ENCODE results near the gene CLDN9. TPM values are rescaled to one million over a fixed set of nuclear protein-coding genes. Genes with fewer than 3 reads are reported as not detected.
A peak's percentile ranks its signal among the peaks of the same experiment; 100 is the strongest.

The CLDN9 gene
- total RNA-seq, 1 donor from 2014 or later = not detected

DNA sequence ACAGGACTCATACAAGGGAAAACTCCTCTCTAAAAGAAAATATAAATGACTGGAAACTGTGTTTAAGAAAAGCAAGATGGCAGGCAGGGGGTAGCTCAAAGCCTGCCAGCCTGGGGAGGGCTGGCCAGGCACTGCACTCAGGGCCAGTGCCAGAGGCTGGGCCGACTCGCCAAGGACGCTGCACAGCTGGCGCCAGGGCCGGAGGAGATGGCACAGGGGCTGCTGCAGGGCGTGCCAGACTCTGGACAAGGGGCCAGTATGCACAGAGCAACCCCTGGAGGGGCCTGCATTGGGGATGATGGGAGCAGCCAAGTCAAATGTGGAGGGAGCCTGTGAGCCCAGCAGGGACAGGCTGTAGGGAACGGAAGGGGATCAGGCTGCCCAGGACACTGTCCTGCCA lies 36.5 kb upstream of the CLDN9 start:
- Mint-ChIP-seq H3K9me3 (no peaks in the 10 kb centered on the region), H3K4me3 (peak overlapping the region; percentile 34), H3K27ac (ENCODE audit: unreplicated experiment) (no peak overlapping the region), H3K27me3 (ENCODE audit: low read depth) (peaks cover 8% of the 10 kb centered on the region), H3K4me1 (peaks cover 21% of the 10 kb centered on the region), H3K36me3 (ENCODE audit: low read depth) (peaks cover 5% of the 10 kb centered on the region)
- TF ChIP-seq, protein P1, sequence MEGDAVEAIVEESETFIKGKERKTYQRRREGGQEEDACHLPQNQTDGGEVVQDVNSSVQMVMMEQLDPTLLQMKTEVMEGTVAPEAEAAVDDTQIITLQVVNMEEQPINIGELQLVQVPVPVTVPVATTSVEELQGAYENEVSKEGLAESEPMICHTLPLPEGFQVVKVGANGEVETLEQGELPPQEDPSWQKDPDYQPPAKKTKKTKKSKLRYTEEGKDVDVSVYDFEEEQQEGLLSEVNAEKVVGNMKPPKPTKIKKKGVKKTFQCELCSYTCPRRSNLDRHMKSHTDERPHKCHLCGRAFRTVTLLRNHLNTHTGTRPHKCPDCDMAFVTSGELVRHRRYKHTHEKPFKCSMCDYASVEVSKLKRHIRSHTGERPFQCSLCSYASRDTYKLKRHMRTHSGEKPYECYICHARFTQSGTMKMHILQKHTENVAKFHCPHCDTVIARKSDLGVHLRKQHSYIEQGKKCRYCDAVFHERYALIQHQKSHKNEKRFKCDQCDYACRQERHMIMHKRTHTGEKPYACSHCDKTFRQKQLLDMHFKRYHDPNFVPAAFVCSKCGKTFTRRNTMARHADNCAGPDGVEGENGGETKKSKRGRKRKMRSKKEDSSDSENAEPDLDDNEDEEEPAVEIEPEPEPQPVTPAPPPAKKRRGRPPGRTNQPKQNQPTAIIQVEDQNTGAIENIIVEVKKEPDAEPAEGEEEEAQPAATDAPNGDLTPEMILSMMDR (conservative IDR thresholded peaks at IDR 0.05) = no peak
- DNase-seq (ENCODE audit: low read depth, low spot score) = no peak

DNA sequence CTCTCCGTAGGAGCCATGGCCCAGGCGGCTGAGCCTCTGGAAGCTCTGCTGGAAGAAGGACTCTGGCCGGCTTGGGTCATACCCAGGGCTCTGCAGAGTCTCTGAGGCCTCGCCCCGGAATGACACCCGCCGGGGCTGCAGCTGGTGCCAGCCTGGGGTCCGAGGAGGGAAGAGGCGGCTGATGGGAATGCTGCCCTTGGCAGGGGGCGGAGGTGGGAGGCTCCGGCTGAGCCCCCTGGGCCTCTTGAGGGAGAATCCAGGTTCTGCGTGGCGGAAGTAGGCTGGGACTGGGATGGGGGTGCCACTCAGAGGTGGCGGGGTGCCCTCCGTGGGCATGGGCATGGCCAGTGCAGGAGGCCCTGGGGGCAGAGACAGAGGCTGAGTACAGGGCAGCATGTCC lies 36.0 kb upstream of the CLDN9 start:
- Mint-ChIP-seq H3K9me3 (no peaks in the 10 kb centered on the region), H3K27ac (ENCODE audit: unreplicated experiment) (no peak overlapping the region), H3K27me3 (ENCODE audit: low read depth) (peaks cover 13% of the 10 kb centered on the region), H3K4me1 (peaks cover 26% of the 10 kb centered on the region), H3K4me3 (peak overlapping the region; percentile 84), H3K36me3 (ENCODE audit: low read depth) (peaks cover 5% of the 10 kb centered on the region)
- TF ChIP-seq, protein P1 (conservative IDR thresholded peaks at IDR 0.05) = no peak
- no peak for DNase-seq (ENCODE audit: low read depth, low spot score)

GRCh38 chr16:2977440-2977839 lies 35.3 kb upstream of the CLDN9 start:
- H3K27me3 Mint-ChIP-seq (ENCODE audit: low read depth) = peaks cover 12% of the 10 kb centered on the region
- H3K4me3 Mint-ChIP-seq = peak overlapping the region; percentile 84
- no peak for DNase-seq (ENCODE audit: low read depth, low spot score)
- H3K36me3 Mint-ChIP-seq (ENCODE audit: low read depth) = no peaks in the 10 kb centered on the region
- H3K4me1 Mint-ChIP-seq = peaks cover 23% of the 10 kb centered on the region
- TF ChIP-seq, protein P1 (conservative IDR thresholded peaks at IDR 0.05) = no peak
- H3K9me3 Mint-ChIP-seq = no peaks in the 10 kb centered on the region
- no peak overlapping the region for H3K27ac Mint-ChIP-seq (ENCODE audit: unreplicated experiment)

- Mint-ChIP-seq H3K4me1 (peaks cover 23% of the 10 kb centered on the region), H3K36me3 (ENCODE audit: low read depth) (no peaks in the 10 kb centered on the region), H3K9me3 (no peaks in the 10 kb centered on the region), H3K27ac (ENCODE audit: unreplicated experiment) (peak overlapping the region; percentile 71), H3K27me3 (ENCODE audit: low read depth) (peaks cover 15% of the 10 kb centered on the region), H3K4me3 (peak overlapping the region; percentile 88)
- TF ChIP-seq, protein P1 (conservative IDR thresholded peaks at IDR 0.05) = no peak
- DNase-seq (ENCODE audit: low read depth, low spot score) = no peak
These were observed 33.0 kb upstream of the CLDN9 start for GRCh38 chr16:2979669-2980226.

GRCh38 chr16:2980227-2981176 lies 32.2 kb upstream of the CLDN9 start, which contains the start of gene PKMYT1:
Gene PKMYT1 (minus strand): TSS chr16:2980446. CDS start chr16:2979657, 789 bp downstream.
- Mint-ChIP-seq H3K9me3 (no peaks in the 10 kb centered on the region), H3K27me3 (ENCODE audit: low read depth) (peaks cover 15% of the 10 kb centered on the region), H3K4me1 (peaks cover 23% of the 10 kb centered on the region), H3K36me3 (ENCODE audit: low read depth) (no peaks in the 10 kb centered on the region), H3K4me3 (peak within 1 kb of the TSS; percentile 88), H3K27ac (ENCODE audit: unreplicated experiment) (peak within 1 kb of the TSS; percentile 71)
- peak; percentile 89 for DNase-seq (ENCODE audit: low read depth, low spot score)
- TF ChIP-seq, protein P1 (conservative IDR thresholded peaks at IDR 0.05) = no peak
